ENCODE measurements around the gene DENND1A. TPM values are rescaled to one million over a fixed set of nuclear protein-coding genes. Genes with fewer than 3 reads are reported as not detected.
"Not testable (repeated sequence)": the region's sequence is repeated elsewhere in the genome, so short reads cannot be mapped to it uniquely, and the experiment has no call there.

Gene DENND1A
- total RNA-seq, 1 donor from 2014 or later: 14.9 TPM

DNA sequence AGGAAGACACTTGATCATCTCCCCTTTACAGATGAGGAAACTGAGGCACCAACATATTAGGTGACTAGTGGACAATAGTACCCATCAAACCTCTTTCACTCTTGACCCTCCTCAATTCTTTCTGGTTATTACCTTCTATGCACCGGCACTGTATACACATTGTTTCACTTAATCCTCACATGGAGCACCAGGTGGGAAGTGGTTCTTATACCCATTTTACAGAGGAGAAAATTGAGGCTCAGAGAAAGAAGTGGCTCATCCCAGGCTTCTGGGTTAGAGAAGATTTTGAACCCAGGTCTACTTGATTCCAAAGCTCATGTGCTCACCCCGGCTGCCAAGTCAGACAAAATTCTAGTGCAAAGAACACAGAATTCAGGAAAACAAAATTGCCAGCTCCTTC is 17.4 kb upstream of the DENND1A start:
- intact Hi-C loops (cut with micrococcal nuclease): no loop called here

DNA sequence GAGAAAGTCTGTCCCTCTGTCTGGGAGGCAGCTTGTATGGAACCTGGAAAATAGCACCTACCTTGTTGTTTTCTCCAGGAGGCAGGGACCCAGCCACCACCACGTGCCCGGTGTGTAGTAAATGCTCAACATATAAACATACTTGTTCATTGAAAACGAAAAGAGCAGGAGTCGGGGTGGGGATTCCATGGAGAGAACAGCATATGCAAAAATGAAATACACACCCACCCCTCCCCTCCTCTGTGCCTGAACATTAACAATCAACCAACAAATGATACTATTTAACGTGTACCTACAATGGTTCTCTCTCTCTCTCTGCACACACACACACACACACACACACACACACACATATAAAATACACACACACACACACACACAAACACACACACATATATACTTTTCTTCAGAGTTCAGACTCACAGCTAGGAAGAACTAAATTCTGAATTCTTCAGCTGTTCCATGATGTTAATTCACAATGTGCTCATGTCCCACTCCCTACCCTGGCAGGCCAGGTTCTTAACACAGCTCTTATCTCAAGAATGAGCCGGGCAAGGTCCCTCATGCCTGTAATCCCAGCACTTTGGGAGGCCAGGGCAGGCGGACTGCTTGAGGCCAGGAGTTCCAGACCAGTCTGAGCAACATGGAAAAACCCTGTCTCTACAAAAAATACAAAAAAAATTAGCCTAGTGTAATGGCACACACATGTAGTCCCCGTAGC is 16.3 kb upstream of the DENND1A start:
- intact Hi-C loops (cut with micrococcal nuclease): no loop called here

DNA sequence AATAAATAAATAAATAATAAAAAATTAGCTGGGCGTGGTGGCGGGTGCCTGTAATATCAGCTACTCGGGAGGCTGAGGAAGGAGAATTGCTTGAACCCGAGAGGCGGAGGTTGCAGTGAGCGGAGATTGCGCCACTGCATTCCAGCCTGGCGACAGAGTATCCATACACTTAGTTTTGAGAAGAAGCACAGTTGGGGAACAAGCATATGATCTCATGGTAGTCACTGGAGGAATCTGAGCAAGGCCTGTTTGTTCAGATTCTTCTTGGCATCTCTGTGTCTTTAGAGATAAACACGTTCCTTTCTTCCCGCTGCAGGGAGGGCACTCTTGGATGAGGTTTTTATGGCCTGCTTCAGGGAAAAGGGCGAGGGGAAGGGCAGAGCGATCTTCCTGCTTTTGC is 15.6 kb upstream of the DENND1A start:
- intact Hi-C loops (cut with micrococcal nuclease): no loop called here

DNA sequence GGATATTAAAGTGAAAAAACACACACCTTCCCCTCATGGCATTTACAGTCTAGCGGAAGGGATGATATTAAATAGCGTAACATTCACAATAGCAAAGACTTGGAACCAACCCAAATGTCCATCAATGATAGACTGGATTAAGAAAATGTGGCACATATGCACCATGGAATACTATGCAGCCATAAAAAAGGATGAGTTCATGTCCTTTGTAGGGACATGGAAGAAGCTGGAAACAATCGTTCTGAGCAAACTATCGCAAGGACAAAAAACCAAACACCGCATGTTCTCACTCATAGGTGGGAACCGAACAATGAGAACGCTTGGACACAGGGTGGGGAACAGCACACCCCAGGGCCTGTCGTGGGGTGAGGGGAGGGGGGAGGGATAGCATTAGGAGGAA is 14.5 kb upstream of the DENND1A start:
- intact Hi-C loops (cut with micrococcal nuclease): not testable (repeated sequence)

DNA sequence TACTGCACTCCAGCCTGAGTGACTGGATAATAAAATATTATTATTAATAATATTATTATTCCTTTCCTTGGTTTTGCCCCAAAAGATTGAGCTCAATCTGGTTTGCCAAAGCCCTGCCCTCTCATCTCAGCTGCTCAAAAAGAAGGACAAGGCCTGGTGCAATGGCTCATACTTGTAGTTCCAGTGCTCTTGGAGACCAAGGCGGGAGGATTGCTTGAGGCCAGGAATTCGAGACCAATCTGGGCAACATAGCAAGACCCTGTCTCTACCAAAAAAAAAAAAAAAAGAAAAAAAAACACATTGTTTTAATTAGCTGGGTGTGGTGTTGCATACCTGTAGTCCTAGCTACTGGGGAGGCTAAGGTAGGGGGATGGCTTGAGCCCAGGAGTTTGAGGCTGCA is 13.7 kb upstream of the DENND1A start:
- intact Hi-C loops (cut with micrococcal nuclease): no loop called here

DNA sequence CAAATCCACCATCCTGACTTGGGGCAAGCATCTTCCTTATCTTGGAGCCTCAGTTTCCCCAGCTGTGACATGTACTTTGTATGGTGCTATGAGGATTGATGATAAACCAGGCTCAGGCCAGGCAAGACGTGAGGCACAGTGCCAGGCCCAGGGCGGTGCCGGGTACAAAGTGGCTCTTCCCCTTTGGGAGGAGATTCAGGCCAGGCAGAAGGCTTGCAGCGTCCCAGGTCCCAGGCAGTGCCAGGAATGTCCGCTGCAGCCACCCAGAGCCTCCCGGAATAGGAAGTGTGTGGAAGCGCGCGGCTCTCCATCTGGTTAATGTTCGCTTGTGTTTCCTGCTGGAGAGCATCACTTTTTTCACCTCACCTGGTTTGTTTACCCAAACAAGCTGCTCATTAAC is 12.6 kb upstream of the DENND1A start:
- intact Hi-C loops (cut with micrococcal nuclease): no loop called here

GRCh38 chr9:123941524-123942070 is 11.7 kb upstream of the DENND1A start:
- intact Hi-C loops (cut with micrococcal nuclease): no loop called here

DNA sequence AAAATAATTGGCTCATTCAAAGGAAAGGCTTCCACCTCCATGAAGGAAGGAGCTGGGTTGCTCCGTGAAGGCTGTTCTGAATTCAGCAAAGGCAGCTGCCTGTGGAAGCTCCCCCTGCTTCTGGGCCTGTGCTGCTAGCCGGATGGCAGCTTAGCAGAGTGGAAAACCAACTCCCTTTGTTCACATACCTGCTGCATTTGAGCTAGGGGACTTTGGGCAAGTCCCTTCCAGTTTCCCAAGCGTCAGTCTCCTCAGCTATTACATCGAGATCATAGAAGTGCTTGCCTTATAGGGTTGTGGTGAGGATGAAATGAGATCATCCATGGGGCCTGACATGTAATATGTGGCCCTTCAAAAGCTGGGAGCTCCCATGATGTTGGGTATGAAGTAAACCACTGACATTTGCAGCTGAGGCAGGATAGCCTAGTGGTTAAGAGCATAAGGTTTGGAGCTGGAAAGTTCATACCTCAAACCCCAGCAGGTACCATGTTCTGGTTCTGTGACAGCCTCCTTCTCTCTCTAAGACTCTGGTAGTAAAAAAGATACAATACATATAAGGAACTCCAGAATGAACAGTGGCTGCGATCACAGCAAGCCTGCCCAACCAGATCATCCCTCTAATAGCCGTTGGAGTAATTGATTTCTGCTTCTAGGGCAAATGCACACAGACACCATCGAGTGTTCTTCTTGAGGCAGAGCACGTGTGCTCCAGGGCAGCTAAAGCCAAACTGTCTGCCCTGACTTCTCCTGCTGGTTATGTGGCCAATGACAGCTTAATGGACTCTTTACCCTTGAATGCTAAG is 11.0 kb upstream of the DENND1A start:
- intact Hi-C loops (cut with micrococcal nuclease): no loop called here

DNA sequence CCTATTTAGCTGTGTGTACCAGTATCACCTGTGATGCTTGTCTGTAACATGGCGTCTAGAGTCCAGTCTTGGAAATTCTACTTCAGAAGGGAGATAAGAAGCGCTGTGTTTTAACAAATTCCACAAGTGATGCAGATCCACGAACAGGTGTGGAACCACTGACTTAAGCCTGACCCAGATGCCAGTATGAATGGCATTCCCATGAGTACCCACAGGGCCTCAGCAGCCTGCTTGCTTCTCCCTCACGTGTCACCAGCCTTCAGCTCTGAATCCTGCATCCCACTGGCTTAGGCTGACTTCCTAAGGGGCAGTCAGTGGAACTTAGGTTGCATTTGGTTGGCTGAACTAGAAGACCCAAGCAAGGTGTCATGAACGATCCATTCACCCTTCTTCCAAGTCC is 8.5 kb upstream of the DENND1A start:
- intact Hi-C loops (cut with micrococcal nuclease): loop anchor here (10.0 kb wide), 2 partner anchors 994 to 1114 kb away; partner anchors contain the start of genes PDCL and RABGAP1

DNA sequence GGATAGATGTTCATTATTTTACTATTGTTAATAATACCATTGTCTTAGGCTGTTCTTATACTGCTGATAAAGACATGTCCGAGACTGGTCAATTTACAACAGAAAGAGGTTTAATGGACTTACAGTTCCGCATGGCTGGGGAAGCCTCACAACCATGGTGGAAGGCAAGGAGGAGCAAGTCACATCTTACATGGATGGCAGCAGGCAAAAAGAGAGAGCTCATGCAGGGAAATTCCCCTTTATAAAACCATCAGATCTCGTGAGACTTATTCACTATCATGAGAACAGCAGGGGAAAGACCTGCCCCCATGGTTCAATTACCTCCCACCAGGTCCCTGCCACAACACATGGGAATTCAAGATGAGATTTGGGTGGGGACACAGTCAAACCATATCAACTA is 6.6 kb upstream of the DENND1A start:
- intact Hi-C loops (cut with micrococcal nuclease): loop anchor here (10.0 kb wide), 2 partner anchors 992 to 1112 kb away; partner anchors contain the start of genes PDCL and RABGAP1

DNA sequence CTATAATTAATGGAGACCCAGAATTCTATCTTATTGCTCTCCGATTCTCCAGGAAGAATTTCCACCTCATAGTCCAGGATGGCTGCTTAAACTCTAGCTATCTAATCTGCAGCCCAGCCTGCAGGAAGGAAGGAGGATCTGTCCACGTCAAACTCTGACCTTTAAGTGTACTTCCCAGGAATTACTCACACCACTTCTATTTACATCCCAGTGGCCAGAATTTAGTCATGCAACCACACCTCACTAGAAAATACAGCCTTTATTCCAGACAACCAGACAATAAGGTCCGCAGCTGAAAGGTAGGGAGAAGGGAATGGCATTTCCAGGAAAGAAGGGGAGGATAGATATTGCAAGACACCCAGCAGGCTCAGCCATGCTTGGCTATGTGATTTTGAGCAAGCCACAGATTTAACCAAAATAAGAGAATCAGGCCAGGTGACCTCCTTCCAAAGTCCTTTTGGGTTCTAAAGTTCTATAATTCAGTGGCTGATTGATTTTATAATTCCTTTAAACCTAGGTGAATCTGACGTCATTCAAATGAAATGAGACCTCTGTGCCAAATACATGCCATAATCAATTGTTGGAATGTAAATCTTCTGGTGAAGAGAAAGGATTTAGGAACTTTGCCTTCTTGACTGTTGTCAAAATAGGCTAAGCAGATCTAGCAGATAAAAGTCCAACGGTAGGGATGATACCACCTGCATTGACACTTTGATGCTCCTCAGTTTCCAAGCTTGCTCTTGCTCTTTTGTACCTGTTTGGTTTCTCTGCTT is 3.7 kb upstream of the DENND1A start:
- intact Hi-C loops (cut with micrococcal nuclease): loop anchor here (10.0 kb wide), 2 partner anchors 989 to 1109 kb away; partner anchors contain the start of genes PDCL and RABGAP1

GRCh38 chr9:123929177-123929869 is 603 bp downstream of the DENND1A start:
- intact Hi-C loops (cut with micrococcal nuclease): loop anchor here (2.0 kb wide), 2 partner anchors 291 to 661 kb away; partner anchors contain the start of gene STRBP

DNA sequence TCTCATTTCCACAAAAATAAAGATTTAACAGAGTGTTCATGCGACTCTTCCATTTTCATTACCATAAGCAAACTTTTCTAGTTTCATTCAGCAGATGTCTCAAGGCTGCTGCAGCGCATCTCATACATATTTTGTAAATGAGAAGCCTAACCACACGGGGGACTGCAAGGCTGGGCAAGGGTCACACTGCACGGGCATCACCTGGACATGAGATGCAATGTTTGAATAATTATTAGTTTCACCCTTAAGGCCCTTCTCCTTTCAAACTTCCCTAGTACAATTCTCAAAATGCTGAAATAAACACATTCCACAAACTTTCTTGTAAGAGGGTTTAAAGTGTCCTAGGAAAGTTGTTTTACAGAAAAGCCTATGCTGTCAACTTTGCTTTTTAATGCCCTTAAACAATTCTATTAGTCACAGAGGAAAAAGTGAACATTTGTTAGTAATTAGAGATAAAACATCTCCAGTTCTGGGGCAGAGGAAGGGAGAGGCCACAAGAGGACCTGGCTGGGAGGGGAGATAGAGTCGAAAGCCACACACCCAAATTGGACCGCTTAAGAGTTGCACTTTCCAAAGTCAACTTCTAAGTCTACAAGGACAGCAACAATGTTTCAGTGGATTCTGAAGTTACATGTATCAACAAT is 1.3 kb downstream of the DENND1A start:
- intact Hi-C loops (cut with micrococcal nuclease): loop anchor here (2.0 kb wide), 2 partner anchors 290 to 660 kb away; partner anchors contain the start of gene STRBP

DNA sequence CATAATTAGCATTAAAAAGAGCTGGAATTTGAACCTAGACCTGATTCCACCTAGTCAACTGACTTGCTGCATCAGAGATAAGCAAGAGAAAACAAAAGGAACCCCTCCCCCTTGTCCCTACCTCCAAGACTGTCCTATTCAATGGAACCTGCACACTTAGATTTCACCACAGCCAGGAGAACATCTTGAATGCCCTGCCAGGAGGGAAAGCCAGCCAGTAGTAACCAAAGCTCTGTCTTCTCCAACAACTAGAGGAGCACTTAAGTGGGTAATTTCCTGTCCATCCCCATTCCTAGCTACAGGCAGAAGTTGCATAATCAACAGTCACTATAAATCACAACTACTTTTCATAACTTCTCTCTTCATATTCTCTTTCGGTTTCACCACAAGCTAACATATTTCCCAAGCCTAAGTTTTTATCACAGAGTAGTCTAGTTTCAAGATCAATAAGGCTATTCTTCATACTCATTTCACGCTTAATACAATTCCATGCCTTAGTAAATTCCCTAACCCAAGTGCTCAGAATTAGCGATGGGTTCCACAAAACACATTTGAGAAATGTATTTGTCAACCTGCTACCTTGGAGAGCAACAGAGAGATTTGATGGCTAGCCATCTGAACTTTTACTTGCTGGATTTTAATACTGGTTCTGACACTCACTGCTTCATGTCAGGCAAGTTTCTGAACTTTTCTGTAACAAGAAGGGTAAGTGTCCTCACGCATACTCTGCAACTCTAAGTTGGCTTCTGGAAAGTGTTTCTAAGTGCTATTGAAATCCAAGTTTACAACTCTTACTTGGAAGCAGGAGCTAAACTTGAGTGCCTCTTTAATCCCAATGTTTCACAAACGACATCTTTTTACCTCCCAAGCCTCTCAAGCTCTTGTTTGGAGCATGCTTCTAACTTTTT is 2.0 kb downstream of the DENND1A start:
- intact Hi-C loops (cut with micrococcal nuclease): loop anchor here (2.0 kb wide), 2 partner anchors 289 to 659 kb away; partner anchors contain the start of gene STRBP

DNA sequence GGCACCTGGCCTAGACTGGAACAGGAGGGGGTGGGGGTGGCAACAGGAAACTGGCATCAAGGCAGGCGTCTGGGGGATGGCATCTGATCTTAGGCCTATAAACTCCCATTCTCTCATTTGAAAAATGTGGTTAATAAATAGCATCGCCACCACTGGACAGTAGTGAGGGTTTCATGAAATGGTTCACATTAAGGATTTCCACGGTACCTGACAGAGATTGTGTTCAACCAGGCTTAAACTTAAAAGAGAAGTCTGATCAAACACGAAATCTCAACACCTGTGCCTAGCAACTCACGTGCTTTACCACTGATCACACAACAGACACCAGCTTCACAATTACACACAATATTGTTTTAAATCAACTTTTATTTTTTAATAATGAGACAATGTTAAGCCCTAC is 3.0 kb downstream of the DENND1A start:
- intact Hi-C loops (cut with micrococcal nuclease): no loop called here

- intact Hi-C loops (cut with micrococcal nuclease): no loop called here
Measured at GRCh38 chr9:123925819-123926218, 4.1 kb downstream of the DENND1A start.

DNA sequence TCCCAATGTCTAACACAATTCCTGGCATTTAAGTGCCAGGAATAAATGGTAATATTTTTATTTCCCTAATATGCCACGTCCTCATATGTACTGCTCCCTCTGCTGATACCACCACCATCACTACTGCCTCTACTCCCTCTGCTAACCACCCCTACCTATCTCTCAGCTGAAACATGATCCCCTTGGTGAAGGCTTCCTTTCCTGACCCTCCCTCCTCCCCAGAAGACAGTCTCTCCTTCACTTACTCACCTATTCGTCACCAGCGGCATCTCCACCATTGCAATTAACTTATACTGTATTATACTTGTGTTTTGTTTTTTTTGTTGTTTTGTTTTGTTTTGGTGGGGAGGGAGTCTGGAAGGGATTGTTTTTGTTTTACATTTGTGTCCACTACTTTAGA is 4.8 kb downstream of the DENND1A start:
- intact Hi-C loops (cut with micrococcal nuclease): no loop called here

- intact Hi-C loops (cut with micrococcal nuclease): no loop called here
Measured at GRCh38 chr9:123924727-123925126, 5.2 kb downstream of the DENND1A start.

- intact Hi-C loops (cut with micrococcal nuclease): no loop called here
Measured at GRCh38 chr9:123923884-123924283, 6.0 kb downstream of the DENND1A start.
